Effector CD4-positive, alpha-beta T cell (primary cell): ENCODE results near the gene CNTN2.

ENCODE experiments used
- DNase-seq: peaks from one replicate; pipeline ENCODE4 v3.0.0-alpha.2; 2020

Gene CNTN2

DNA sequence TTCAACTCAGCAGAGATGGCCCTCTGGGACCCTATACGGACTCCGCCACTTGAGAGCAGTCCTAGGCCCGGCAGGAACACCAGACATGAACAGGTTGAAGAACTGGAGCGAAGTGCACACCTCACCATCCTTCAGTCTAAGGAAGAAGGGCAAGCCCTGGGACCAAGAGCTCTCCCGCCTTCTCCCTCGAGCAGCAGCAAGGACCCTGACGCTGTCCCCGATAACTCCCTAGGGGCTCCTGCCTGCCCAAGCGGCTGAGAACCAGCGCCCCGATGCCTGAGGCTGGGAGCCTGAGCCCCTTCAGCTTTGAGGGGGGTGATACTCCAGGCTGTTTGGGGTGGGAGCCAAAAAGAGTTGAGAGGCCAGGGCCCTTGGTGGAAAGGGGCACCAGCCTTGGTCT lies 31.1 kb downstream of the CNTN2 start:
- DNase-seq: no peak

- DNase-seq: no peak
These were observed 31.5 kb downstream of the CNTN2 start for GRCh38 chr1:205074513-205074912.

DNA sequence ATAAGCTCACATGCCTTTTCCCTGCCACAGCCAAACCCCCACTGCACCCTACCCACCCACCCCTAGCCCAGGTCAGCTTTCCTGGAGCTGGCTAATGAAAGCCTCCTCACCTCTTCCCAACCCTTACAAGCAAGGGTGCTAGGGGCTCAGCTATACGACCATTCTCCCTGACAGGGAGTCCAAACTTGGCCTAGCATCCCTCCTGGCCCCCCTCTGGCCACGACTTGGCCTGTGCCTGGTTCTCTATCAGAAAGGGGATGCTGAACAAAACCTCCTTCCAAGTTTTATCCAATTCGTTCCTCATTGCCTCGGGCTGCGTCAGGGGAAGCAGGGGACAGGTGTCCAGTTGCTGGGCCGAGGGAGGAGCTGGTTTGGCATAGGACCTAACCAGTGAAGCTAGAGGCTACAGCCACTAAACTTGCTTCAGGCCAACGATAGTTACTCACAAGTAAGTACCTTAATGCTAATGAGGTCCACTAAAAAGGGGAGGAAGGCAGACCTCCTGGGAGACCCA lies 32.7 kb downstream of the CNTN2 start:
- DNase-seq: no peak

- DNase-seq: no peak
These were observed 33.3 kb downstream of the CNTN2 start for GRCh38 chr1:205076245-205076761.

DNA sequence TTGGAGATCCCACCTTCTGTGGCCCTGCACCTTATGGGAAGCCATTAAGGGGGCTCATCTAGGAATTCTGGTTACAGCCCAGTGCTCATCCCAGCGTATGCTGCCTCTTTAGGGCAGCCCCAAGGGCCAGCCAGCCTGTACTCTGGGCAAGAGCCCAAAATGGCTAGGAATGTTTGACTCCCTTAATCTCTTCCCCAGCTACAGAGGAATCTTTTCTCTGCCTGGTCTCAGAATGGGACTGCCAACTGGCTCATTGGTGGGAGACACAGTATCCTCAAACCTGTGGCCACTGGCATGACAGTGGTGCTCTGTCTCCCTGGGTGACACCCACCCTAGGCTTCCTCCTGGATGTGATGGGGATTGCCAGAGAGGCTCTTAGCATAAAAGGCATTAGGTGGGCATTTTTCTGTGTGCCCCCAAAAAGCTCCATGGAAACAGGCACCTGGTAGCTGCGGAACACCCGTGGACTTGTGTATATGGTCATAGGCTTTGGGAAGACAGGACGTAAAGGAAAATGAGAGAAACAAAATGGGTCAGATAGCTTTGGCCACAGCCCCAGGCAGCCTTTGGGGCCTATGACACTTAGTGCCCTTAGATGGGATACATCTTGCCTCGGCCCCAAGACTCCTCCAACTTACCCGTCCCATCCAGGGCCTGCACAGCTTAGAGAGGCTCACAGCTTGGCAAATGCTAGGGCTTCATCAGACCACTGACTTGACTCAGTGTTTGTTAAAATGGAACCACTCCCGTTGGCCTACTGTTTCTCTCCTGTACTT lies 34.3 kb downstream of the CNTN2 start:
- DNase-seq: no peak

- no peak for DNase-seq
These were observed 34.9 kb downstream of the CNTN2 start for GRCh38 chr1:205077934-205078311.

- DNase-seq: no peak
These were observed 39.4 kb downstream of the CNTN2 start for GRCh38 chr1:205082431-205082830.

DNA sequence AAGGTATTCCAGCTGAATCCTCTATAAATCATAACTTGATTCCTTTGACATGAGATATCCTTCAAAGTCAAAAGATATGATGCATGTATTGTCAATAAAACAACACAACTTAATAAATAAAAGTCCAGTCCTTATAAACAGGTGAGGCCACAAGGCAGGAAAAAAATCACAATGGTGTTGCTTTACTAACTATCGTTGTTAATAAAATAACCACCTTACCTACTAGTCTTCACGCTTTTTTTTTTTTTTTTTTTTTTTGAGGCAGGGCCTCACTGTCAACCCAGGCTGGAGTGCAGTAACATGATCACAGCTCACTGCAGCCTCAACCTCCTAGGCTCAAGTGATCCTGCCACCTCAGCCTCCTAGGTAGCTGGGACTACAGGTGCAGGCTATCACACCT lies 41.3 kb downstream of the CNTN2 start, which contains the start of gene TMEM81:
TSS of gene TMEM81 (minus strand) at position 101 of the 400 bp plus-strand sequence. CDS start 140 bp downstream, outside the sequence.
- DNase-seq: no peak

GRCh38 chr1:205088341-205088740 lies 45.3 kb downstream of the CNTN2 start:
- no peak for DNase-seq

DNA sequence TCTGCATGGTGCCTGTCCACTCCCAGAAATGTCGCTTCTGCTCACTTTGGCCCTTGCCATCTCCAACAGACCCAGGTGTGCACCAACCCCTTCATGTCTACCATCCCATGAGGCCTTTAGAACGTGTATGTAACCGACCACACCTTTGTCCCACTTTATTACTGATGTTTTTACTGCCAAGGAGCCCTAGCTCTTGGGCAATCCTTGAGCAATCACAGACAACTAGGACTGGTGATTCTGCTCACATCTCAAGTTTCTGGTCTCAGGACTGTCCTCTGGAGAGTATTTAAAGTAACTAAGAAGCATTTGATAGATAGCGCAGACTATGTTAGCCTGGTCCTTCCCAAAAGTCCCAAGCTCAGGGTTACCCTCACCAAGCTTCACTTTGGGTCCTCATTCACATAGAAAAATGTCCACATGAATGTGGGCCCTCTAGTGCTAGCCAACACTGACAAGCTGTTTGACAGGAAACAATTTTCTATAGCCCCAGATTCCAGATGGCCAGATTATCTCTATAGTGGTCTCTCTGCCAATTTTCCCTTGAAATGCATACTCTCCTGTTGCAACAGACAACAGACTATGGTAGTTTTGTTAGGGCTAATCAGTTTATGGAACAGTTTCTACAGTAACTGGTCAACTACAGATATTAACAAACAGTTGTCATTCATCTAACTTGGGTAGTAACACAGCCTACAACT lies 48.2 kb downstream of the CNTN2 start:
- DNase-seq: no peak

DNA sequence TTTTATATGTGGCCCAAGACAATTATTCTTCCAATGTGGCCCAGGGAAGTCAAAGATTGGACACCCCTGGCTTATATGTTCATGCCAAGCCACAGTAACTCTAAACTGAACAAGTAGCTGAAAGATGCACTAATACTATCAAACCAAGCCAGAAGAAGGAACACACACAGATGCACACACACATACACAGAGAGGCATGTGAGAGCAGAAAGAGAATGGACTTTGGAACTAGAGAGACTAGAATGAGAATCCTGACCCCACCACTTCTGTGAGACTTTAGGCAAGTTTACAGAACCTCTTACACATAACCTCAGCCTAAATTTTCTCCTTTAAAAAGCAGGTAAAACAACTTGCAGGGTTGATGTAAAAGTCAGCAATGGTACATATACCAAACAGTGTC lies 52.4 kb downstream of the CNTN2 start:
- no peak for DNase-seq

GRCh38 chr1:205098242-205098641 lies 55.2 kb downstream of the CNTN2 start:
- no peak for DNase-seq

DNA sequence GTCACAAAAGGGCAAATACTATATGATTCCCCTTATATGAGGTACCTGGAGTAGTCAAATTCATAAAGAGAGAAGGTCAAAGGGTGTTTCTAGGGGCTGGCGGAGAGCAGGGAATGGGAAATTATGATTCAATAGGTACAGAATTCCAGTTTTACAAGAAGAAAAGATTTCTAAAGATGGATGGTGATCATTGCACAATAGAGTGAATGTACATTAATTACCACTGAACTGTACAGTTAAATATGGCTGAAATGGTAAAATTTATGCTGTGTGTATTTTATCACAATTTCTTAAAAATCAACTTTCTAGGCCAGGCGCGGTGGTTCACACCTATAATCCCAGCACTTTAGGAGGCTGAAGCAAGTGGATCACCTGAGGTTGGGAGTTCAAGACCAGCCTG lies 59.4 kb downstream of the CNTN2 start:
- DNase-seq: no peak

DNA sequence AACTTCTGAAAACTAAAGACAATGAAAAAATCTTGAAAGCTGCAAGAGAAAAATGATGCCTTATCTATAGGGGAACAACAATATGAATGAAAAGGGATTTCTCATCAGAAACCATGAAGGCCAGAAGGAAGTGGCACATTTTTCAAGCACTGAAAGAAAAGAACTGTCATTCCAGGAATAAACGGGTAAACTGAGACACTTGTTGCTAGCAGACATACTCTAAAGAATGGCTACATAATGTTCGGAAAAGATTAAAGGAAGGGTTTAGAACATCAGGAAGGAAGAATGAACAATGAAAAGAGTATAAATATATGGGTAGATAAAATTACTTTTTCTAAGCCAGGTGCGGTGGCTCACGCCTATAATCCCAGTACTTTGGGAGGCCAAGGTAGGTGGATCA lies 64.3 kb downstream of the CNTN2 start:
- no peak for DNase-seq

- no peak for DNase-seq
These were observed 65.5 kb downstream of the CNTN2 start for GRCh38 chr1:205108464-205108863.

DNA sequence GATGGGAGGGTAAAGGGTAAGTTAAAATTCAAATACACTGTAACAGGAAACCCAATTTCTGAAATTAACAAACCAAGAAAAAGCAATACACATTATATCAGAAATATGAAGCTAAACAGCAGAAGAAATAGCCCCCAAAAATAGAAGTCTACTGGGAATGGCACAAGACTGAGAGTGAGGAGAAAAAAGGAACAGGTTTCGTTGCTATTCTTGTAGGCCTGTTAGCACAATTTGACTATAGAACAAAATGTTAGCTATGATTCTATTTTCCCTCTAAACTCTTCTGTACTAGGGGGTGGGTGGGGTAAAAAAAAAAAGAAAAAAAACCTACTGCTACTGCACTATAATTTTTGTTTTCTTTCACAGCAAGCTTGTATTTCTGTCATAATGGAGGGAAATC lies 66.3 kb downstream of the CNTN2 start:
- no peak for DNase-seq

DNA sequence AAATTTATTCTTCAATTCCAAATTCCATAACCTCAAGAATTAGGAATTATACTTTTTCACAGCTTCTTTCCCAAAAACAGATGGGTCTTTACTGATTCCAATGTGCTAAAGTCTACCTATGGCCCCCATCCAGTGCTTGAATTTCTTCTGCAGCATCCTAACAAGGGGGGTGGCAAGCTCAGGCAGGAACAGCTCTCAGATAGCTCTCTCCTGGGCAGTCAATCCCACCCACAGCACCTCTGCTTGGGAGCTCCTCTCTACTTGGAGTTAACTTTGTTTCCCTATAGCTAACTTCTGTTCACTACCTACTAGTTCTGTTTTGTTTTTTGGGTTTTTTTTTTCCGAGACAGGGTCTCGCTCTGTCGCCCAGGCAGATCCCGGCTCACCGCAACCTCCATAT lies 66.7 kb downstream of the CNTN2 start:
- no peak for DNase-seq

GRCh38 chr1:205111354-205111753 lies 68.3 kb downstream of the CNTN2 start:
- no peak for DNase-seq

DNA sequence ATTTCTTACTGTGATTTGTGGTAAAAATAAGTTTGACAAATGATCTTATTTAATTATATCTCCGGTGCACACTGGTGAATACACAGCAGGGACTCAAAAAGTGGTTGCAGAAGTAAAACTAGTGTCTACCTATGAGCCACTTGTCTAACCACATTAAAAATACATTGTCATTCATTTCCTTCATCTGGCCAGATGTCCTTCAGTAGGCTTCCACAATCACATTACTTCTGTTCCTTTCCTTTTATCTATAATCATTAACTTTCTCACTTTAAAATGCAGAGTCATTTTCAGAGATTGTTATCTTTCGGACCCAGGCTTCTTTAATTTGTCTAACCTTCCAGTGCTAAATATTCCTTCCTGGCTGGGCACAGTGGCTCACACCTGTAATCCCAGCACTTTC lies 75.7 kb downstream of the CNTN2 start:
- DNase-seq: no peak

GRCh38 chr1:205121660-205122488 lies 78.9 kb downstream of the CNTN2 start, which contains the start of gene RBBP5:
Gene RBBP5, minus strand, starts transcription at chr1:205121978. Its CDS starts 105 bp downstream, at chr1:205121873.
- DNase-seq: peak; percentile 90

GRCh38 chr1:205122489-205122882 lies 79.5 kb downstream of the CNTN2 start:
- no peak for DNase-seq

- no peak for DNase-seq
These were observed 81.7 kb downstream of the CNTN2 start for GRCh38 chr1:205124726-205125125.

- no peak for DNase-seq
These were observed 84.6 kb downstream of the CNTN2 start for GRCh38 chr1:205127646-205128045.
